Left ventricle myocardium inferior (tissue), 1 donor: Measurements from ENCODE around the gene CLMN. TPM values are rescaled to one million over a fixed set of nuclear protein-coding genes. Genes with fewer than 3 reads are reported as not detected.

ENCODE experiments used
- DNase-seq: peaks from one replicate; pipeline ENCODE4 v3.0.0-alpha.2; 2020
- H3K27ac ChIP-seq: fragments of 200-600 bp; replicated peaks from 2 replicates; pipeline ENCODE4 v1.8.0; 2021
- H3K27me3 ChIP-seq: fragments of 200-600 bp; 2 replicates; pipeline ENCODE4 v1.8.0; 2021; ENCODE audit warnings: low read depth
- H3K36me3 ChIP-seq: fragments of 200-600 bp; 2 replicates; pipeline ENCODE4 v1.8.0; 2021
- H3K4me1 ChIP-seq: fragments of 200-600 bp; 2 replicates; pipeline ENCODE4 v1.8.0; 2021
- H3K4me3 ChIP-seq: fragments of 200-600 bp; 2 replicates; pipeline ENCODE4 v1.8.0; 2021; ENCODE audit warnings: mild to moderate bottlenecking, moderate library complexity
- H3K9me3 ChIP-seq: fragments of 200-600 bp; replicated peaks from 2 replicates; pipeline ENCODE4 v1.8.0; 2021
- intact Hi-C: fragments of 100-400 bp; cut with micrococcal nuclease; formaldehyde crosslinking; loops from one replicate; pipeline ENCODE4 v1.11.0; 2022
- total RNA-seq: library from RNA; stranded (reverse); fragmentation: NEBNext Ultra II Directional; extraction: Animal tissue kit (Norgen Biotek cat#: 25700); gene quantifications from one replicate; pipeline ENCODE4 v1.2.1, GENCODE V29; 2021
- TF ChIP-seq, protein P1 (sequence below): fragments of 200-600 bp; IDR thresholded peaks from 2 replicates; pipeline ENCODE4 v1.8.0; 2021; ENCODE audit warnings: antibody characterized with exemption, mild to moderate bottlenecking, borderline replicate concordance
- donor health status: DM: no; HTN: yes; CAD: no; lungs with severe emphysema.

Gene CLMN
- total RNA-seq, 1 donor from 2014 or later: 3.7 TPM

GRCh38 chr14:95267306-95267705, 52.4 kb downstream of the CLMN start:
- H3K27ac ChIP-seq: no peak overlapping the region
- peaks cover 25% of the 10 kb centered on the region for H3K4me1 ChIP-seq
- DNase-seq: no peak
- no peaks in the 10 kb centered on the region for H3K27me3 ChIP-seq
- H3K4me3 ChIP-seq: no peak overlapping the region
- H3K9me3 ChIP-seq: peaks cover 14% of the 10 kb centered on the region
- H3K36me3 ChIP-seq: no peaks in the 10 kb centered on the region
- TF ChIP-seq, protein P1, sequence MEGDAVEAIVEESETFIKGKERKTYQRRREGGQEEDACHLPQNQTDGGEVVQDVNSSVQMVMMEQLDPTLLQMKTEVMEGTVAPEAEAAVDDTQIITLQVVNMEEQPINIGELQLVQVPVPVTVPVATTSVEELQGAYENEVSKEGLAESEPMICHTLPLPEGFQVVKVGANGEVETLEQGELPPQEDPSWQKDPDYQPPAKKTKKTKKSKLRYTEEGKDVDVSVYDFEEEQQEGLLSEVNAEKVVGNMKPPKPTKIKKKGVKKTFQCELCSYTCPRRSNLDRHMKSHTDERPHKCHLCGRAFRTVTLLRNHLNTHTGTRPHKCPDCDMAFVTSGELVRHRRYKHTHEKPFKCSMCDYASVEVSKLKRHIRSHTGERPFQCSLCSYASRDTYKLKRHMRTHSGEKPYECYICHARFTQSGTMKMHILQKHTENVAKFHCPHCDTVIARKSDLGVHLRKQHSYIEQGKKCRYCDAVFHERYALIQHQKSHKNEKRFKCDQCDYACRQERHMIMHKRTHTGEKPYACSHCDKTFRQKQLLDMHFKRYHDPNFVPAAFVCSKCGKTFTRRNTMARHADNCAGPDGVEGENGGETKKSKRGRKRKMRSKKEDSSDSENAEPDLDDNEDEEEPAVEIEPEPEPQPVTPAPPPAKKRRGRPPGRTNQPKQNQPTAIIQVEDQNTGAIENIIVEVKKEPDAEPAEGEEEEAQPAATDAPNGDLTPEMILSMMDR: no peak
- intact Hi-C loops: no loop called here

DNA sequence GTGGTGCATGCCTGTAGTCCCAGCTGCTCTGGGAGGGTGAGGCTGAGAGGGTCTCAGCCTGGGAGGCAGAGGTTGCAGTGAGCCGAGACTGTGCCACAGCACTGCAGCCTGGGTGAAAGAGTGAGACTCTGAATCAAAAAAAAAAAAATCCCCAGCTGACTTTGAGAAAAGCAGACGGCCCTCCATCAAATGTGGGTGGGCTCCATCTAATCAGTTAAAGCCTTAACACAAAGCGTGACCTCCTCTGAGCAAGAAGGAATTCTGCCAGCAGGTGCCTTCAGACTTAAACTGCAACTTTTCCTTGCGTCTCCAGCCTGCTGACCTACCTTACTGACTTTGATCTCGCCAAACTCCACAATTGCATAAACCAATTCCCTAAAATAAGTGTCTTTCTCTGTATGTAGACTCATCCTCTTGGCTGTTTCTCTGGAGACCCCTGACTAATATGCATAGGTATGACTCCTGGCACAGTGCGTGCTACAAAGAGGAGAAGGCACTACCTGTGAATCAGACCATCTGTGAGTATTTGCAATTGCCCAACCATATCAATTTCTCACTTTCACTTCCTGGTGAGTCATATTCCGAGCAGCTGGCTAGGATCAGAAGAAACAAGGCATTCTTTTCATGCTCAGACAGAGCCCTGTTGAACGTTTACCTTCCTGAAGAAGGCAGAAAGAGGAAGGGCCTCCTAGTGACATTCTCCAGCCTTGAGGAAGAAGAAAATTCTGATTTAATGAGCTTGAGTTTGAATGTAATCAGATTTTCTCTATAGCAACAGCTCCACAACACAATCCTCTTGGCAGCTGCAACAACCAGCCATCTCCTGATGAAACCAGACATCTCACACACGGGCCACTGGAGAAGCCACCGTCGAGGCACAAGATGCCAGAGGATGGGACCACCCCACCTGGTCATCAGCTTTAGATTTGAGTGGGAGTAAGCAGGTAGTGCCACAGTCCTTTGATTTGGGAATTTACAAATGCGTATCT, 54.3 kb downstream of the CLMN start:
- H3K4me1 ChIP-seq: peaks cover 44% of the 10 kb centered on the region
- peaks cover 14% of the 10 kb centered on the region for H3K9me3 ChIP-seq
- no peaks in the 10 kb centered on the region for H3K27me3 ChIP-seq
- intact Hi-C loops: no loop called here
- TF ChIP-seq, protein P1: no peak
- no peaks in the 10 kb centered on the region for H3K36me3 ChIP-seq
- peak overlapping the region; percentile 52 for H3K27ac ChIP-seq
- DNase-seq: no peak
- no peak overlapping the region for H3K4me3 ChIP-seq

DNA sequence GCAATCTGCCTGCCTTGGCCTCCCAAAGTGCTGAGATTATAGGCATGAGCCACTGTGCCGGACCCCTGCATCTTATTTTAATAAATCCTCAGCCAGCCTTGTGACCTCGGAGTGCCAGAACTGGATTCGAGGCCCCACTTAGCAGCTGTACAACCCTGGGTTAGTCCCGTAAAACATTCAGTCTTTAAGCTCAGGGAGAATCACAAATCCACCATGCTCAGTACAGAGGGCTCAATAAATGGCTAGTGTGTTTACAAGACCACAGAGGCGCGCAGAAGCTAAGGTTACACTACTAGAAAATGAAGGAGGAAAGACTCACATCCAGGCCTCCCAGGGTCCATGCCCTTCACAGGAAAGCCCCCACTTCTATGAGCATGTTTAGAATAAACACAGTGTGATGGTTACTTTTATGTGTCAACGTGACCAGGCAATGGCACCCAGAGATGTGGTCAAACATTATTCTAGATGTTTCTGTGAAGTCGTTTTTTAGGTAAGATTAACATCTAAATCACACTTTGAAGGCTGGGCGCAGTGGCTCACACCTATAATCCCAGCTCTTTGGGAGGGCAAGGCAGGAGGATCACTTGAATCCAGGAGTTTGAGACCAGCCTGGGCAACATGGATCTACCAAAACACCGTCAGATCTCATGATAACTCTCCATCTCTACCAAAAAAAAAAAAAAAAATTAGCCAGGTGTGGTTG, 55.3 kb downstream of the CLMN start:
- peaks cover 54% of the 10 kb centered on the region for H3K4me1 ChIP-seq
- peaks cover 14% of the 10 kb centered on the region for H3K9me3 ChIP-seq
- no peak overlapping the region for H3K27ac ChIP-seq
- no peaks in the 10 kb centered on the region for H3K27me3 ChIP-seq
- TF ChIP-seq, protein P1: no peak
- no peaks in the 10 kb centered on the region for H3K36me3 ChIP-seq
- intact Hi-C loops: no loop called here
- no peak for DNase-seq
- no peak overlapping the region for H3K4me3 ChIP-seq

- DNase-seq: no peak
- H3K4me1 ChIP-seq: peaks cover 61% of the 10 kb centered on the region
Observed at GRCh38 chr14:95263527-95264231, 56.0 kb downstream of the CLMN start.

DNA sequence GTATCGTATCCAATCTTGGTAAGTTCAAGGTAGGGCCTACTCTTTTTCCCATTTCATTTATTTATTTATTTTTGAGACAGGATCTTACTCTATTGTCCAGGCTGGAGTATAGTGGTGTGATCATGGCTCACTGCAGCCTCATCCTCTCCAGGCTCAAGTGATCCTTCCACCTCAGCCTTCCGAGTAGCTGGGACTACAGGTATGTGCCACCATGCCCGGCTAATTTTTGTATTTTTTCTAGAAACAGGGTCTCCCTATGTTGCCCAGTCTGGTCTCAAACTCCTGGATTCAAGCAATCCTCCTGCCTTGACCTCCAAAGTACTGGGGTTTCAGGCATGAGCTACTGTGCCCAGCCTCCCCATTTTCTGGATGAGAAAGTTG, 57.2 kb downstream of the CLMN start:
- DNase-seq: no peak
- Histone ChIP-seq H3K9me3 (peaks cover 14% of the 10 kb centered on the region), H3K27me3 (no peaks in the 10 kb centered on the region), H3K36me3 (no peaks in the 10 kb centered on the region), H3K4me3 (no peak overlapping the region), H3K27ac (peak overlapping the region; percentile 75), H3K4me1 (peaks cover 62% of the 10 kb centered on the region)
- TF ChIP-seq, protein P1: no peak
- intact Hi-C loops: no loop called here

More at GRCh38 chr14:95263527-95264231, 56.0 kb downstream of the CLMN start:
- no peak overlapping the region for H3K4me3 ChIP-seq
- H3K27ac ChIP-seq: no peak overlapping the region
- H3K9me3 ChIP-seq: peaks cover 14% of the 10 kb centered on the region
- H3K36me3 ChIP-seq: no peaks in the 10 kb centered on the region
- no peaks in the 10 kb centered on the region for H3K27me3 ChIP-seq
- TF ChIP-seq, protein P1: no peak
- intact Hi-C loops: no loop called here
